ENCODE data around the gene PCBP3. TPM values are rescaled to one million over a fixed set of nuclear protein-coding genes. Genes with fewer than 3 reads are reported as not detected.
"Not testable (repeated sequence)": the region's sequence is repeated elsewhere in the genome, so short reads cannot be mapped to it uniquely, and the experiment has no call there.

Gene PCBP3
- total and polyA plus RNA-seq, 2 of the 8 experiments (the other 6 are each of a cell fraction or from before 2014, with no cell fraction given) = 3.5 to 6.3 TPM

DNA sequence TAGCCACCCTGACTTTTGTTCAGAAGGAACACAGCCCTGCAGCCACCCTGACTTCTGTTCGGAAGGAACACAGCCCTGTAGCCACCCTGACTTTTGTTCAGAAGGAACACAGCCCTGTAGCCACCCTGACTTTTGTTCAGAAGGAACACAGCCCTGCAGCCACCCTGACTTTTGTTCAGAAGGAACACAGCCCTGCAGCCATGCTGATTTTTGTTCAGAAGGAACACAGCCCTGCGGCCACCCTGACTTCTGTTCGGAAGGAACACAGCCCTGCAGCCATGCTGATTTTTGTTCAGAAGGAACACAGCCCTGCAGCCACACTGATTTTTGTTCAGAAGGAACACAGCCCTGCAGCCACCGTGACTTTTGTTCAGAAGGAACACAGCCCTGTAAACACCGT lies 208.9 kb downstream of the PCBP3 start:
- H4K5ac ChIP-seq (ENCODE audit: insufficient read length, low read depth, low read length); H3K23ac ChIP-seq (ENCODE audit: insufficient read length); H2BK15ac ChIP-seq (ENCODE audit: low read length); H3K79me2 ChIP-seq (ENCODE audit: control insufficient read depth in 1 of 2, insufficient read depth in 2 of 2, low read length in 2 of 2); H4K91ac ChIP-seq (replicated peaks; ENCODE audit: insufficient read length, low read length); H2BK20ac ChIP-seq (ENCODE audit: low read length); H4K20me1 ChIP-seq (replicated peaks in 1 of 2; ENCODE audit: control insufficient read depth in 1 of 2, insufficient read depth in 2 of 2, low read length in 2 of 2); H3K14ac ChIP-seq (ENCODE audit: insufficient read length); FAIRE-seq; H2AFZ ChIP-seq (ENCODE audit: low read length); H2BK12ac ChIP-seq (ENCODE audit: low read depth, low read length); H3K9me3 ChIP-seq (ENCODE audit: insufficient read depth in 2 of 2, low read depth in 1 of 2, low read length in 1 of 2); H3K27ac ChIP-seq (ENCODE audit: low read depth, low read length); H3K27me3 ChIP-seq (replicated peaks in 1 of 4; ENCODE audit: control insufficient read depth in 3 of 4, extremely low read depth in 1 of 4, insufficient read depth in 3 of 4, low read length in 3 of 4); H3K23me2 ChIP-seq (ENCODE audit: low read depth, low read length); H4K8ac ChIP-seq (ENCODE audit: extremely low read depth, insufficient read depth, low read length); POLR2A ChIA-PET (ENCODE audit: partially characterized antibody); H2BK120ac ChIP-seq (replicated peaks; ENCODE audit: low read depth, low read length); H3K36me3 ChIP-seq (ENCODE audit: control insufficient read depth in 2 of 4, insufficient read depth in 4 of 4, low read length in 3 of 4); H3K4ac ChIP-seq (replicated peaks; ENCODE audit: insufficient read length, low read depth, low read length); H3K79me1 ChIP-seq (ENCODE audit: low read depth, low read length); H3K56ac ChIP-seq (replicated peaks; ENCODE audit: insufficient read length, low read depth, low read length); H3K18ac ChIP-seq (ENCODE audit: extremely low read depth, low read length); H3K4me2 ChIP-seq (ENCODE audit: insufficient read depth in 1 of 2, low read depth in 2 of 2, low read length in 2 of 2); DNase-seq (ENCODE audit: low read depth in 1 of 2, low spot score in 2 of 2); H2AK5ac ChIP-seq (ENCODE audit: low read depth, low read length); H3K4me3 ChIP-seq (ENCODE audit: extremely low read depth in 1 of 4, insufficient read depth in 2 of 4, low read depth in 3 of 4, low read length in 4 of 4); H2BK5ac ChIP-seq (ENCODE audit: low read depth, low read length); H3K9ac ChIP-seq (replicated peaks in 1 of 4; ENCODE audit: extremely low read depth in 1 of 4, low read depth in 3 of 4, low read length in 3 of 4): not testable (repeated sequence)
- WGBS, 2 experiments (ENCODE audit: extremely low coverage in 1 of 2, insufficient coverage in 1 of 2, insufficient read length in 1 of 2, insufficient replicate concordance in 2 of 2, low coverage in 1 of 2, low lambda C conversion rate in 2 of 2, missing lambda C conversion rate in 1 of 2) = 72% methylated on average over 3 of the region's 5 CpGs; no CpG with 5 or more reads in 1 of the 2 experiments
- CTCF ChIA-PET (ENCODE audit: partially characterized antibody) = interaction anchor here (1.0 to 2.8 kb wide), 2 partner anchors 10 to 28 kb away, joined by 3 to 17 read pairs; no protein-coding TSS in a partner anchor
- peaks cover 0 to 10% (median 4%) of the 10 kb centered on the region in 4 experiments; a peak in 2 of 7 replicates for H3K4me1 ChIP-seq (replicated peaks in 1 of 4; ENCODE audit: control insufficient read depth in 3 of 4, insufficient read depth in 4 of 4, low read length in 3 of 4)
